ENCODE measurements around the gene AJAP1. TPM values are rescaled to one million over a fixed set of nuclear protein-coding genes. Genes with fewer than 3 reads are reported as not detected.
A peak's percentile ranks its signal among the peaks of the same experiment; 100 is the strongest.

AJAP1 gene
- total and polyA plus RNA-seq, 2 of the 8 experiments (the other 6 are each of a cell fraction or from before 2014, with no cell fraction given), result 1.9 to 6.2 TPM

- Histone ChIP-seq H2BK120ac (replicated peaks; ENCODE audit: low read depth, low read length) (no peak overlapping the region), H3K14ac (ENCODE audit: insufficient read length) (no peak overlapping the region), H2BK15ac (ENCODE audit: low read length) (0 out of 2 replicates have a peak overlapping the region, but pooled peaks have one; percentile 12), H2BK5ac (ENCODE audit: low read depth, low read length) (peak overlapping the region; percentile 40; the same call in 1 of the 2 replicates), H3K79me1 (ENCODE audit: low read depth, low read length) (no peaks in the 10 kb centered on the region), H3K56ac (replicated peaks; ENCODE audit: insufficient read length, low read depth, low read length) (no peak overlapping the region), H2BK20ac (ENCODE audit: low read length) (no peak overlapping the region), H3K18ac (ENCODE audit: extremely low read depth, low read length) (peak overlapping the region; percentile 93), H3K4me3 (ENCODE audit: extremely low read depth in 1 of 4, insufficient read depth in 2 of 4, low read depth in 3 of 4, low read length in 4 of 4) (peak overlapping the region in 2 of 4 experiments; percentile 3 to 4; a peak in 3 of 8 replicates), H3K4me1 (replicated peaks in 1 of 4; ENCODE audit: control insufficient read depth in 3 of 4, insufficient read depth in 4 of 4, low read length in 3 of 4) (peaks cover 8 to 18% (median 13%) of the 10 kb centered on the region in 4 experiments), H3K27ac (ENCODE audit: low read depth, low read length) (no peak overlapping the region), H2AK5ac (ENCODE audit: low read depth, low read length) (no peak overlapping the region), H3K79me2 (ENCODE audit: control insufficient read depth in 1 of 2, insufficient read depth in 2 of 2, low read length in 2 of 2) (no peaks in the 10 kb centered on the region), H3K9me3 (ENCODE audit: insufficient read depth in 2 of 2, low read depth in 1 of 2, low read length in 1 of 2) (peaks cover 0 to 3% of the 10 kb centered on the region in 2 experiments; a peak in 3 of 4 replicates), H4K20me1 (replicated peaks in 1 of 2; ENCODE audit: control insufficient read depth in 1 of 2, insufficient read depth in 2 of 2, low read length in 2 of 2) (peaks cover 0 to 6% of the 10 kb centered on the region in 2 experiments), H3K4me2 (ENCODE audit: insufficient read depth in 1 of 2, low read depth in 2 of 2, low read length in 2 of 2) (peak overlapping the region; percentile 42 to 62; a peak in 3 of 4 replicates), H3K23me2 (ENCODE audit: low read depth, low read length) (peaks cover 14% of the 10 kb centered on the region; the same call in 1 of the 2 replicates), H4K8ac (ENCODE audit: extremely low read depth, insufficient read depth, low read length) (no peak overlapping the region), H3K9ac (replicated peaks in 1 of 4; ENCODE audit: extremely low read depth in 1 of 4, low read depth in 3 of 4, low read length in 3 of 4) (no peak overlapping the region), H3K27me3 (replicated peaks in 1 of 4; ENCODE audit: control insufficient read depth in 3 of 4, extremely low read depth in 1 of 4, insufficient read depth in 3 of 4, low read length in 3 of 4) (peaks cover 25 to 30% (median 27%) of the 10 kb centered on the region in 4 experiments), H3K4ac (replicated peaks; ENCODE audit: insufficient read length, low read depth, low read length) (no peak overlapping the region), H3K23ac (ENCODE audit: insufficient read length) (no peak overlapping the region), H2AFZ (ENCODE audit: low read length) (no peak overlapping the region), H4K91ac (replicated peaks; ENCODE audit: insufficient read length, low read length) (peak overlapping the region; percentile 51), H3K36me3 (ENCODE audit: control insufficient read depth in 2 of 4, insufficient read depth in 4 of 4, low read length in 3 of 4) (no peaks in the 10 kb centered on the region), H2BK12ac (ENCODE audit: low read depth, low read length) (peak overlapping the region; percentile 77; the same call in 1 of the 2 replicates), H4K5ac (ENCODE audit: insufficient read length, low read depth, low read length) (no peak overlapping the region)
- DNase-seq (ENCODE audit: low read depth in 1 of 2, low spot score in 2 of 2) (no peak), FAIRE-seq (no peak)
- no peak for TF ChIP-seq ATF3 (IDR thresholded peaks at IDR 0.05; ENCODE audit: insufficient read depth, low read depth, low read length)
- TF ChIP-seq TAF7 (optimal IDR thresholded peaks at IDR 0.05; ENCODE audit: borderline replicate concordance, low read depth, low read length), result no peak
- TF ChIP-seq JUN (IDR thresholded peaks at IDR 0.05; ENCODE audit: low read depth, low read length), result no peak
- no peak for TF ChIP-seq SP1 (IDR thresholded peaks at IDR 0.05; ENCODE audit: low read depth, low read length)
- TF ChIP-seq CEBPB (IDR thresholded peaks at IDR 0.05; ENCODE audit: low read depth, low read length), result no peak
- ChIA-PET POLR2A (ENCODE audit: partially characterized antibody) (interaction anchor here (1.4 kb wide), 1 partner anchor 10 kb away, joined by 3 read pairs; no protein-coding TSS in a partner anchor), CTCF (ENCODE audit: partially characterized antibody) (interaction anchor here (0.5 to 1.7 kb wide), 5 partner anchors 11 to 1152 kb away, joined by 3 to 6 read pairs (median 3); no protein-coding TSS in a partner anchor)
- WGBS, 2 experiments (ENCODE audit: extremely low coverage in 1 of 2, insufficient coverage in 1 of 2, insufficient read length in 1 of 2, insufficient replicate concordance in 2 of 2, low coverage in 1 of 2, low lambda C conversion rate in 2 of 2, missing lambda C conversion rate in 1 of 2), result 51% methylated on average over 8 of the region's 8 CpGs; no CpG with 5 or more reads in 1 of the 2 experiments
Observed at GRCh38 chr1:4650481-4650880, 3.9 kb upstream of the AJAP1 start.

Data from H1 (cell line).